Esophagus muscularis mucosa (tissue), 4 donors: ENCODE measurements around the gene ADCY1. TPM values are rescaled to one million over a fixed set of nuclear protein-coding genes. Genes with fewer than 3 reads are reported as not detected.

Experiments used
- DNase-seq: peaks from one replicate; pipeline ENCODE4 v3.0.0-alpha.2; 2017; ENCODE audit errors: extremely low spot score
- H3K27ac ChIP-seq, 4 donors: fragments of 200-600 bp; sonication (generic); replicated peaks in 1 of 4; 1 replicate in 3 of 4; 2 replicates in 1 of 4; pipeline ENCODE4 v1.5.1; 2016 to 2019; ENCODE audit warnings: mild to moderate bottlenecking in 1 of 4
- H3K27me3 ChIP-seq, 4 donors: fragments of 200-600 bp; sonication (generic); one replicate each; pipeline versions ENCODE4 v1.5.1 to v1.6.0; 2016 to 2019
- H3K36me3 ChIP-seq, 4 donors: fragments of 200-600 bp; sonication (generic); one replicate each; pipeline ENCODE4 v1.5.1; 2016 to 2019
- H3K4me1 ChIP-seq, 4 donors: fragments of 200-600 bp; sonication (generic); one replicate each; pipeline ENCODE4 v1.5.1; 2016 to 2019
- H3K4me3 ChIP-seq, 4 donors: fragments of 200-600 bp; sonication (generic); 1 replicate in 2 of 4; 2 replicates in 2 of 4; pipeline ENCODE4 v1.5.1; 2016 to 2019; ENCODE audit warnings: mild to moderate bottlenecking in 4 of 4, moderate library complexity in 1 of 4
- H3K9me3 ChIP-seq, 4 donors: fragments of 200-600 bp; sonication (generic); 1 replicate in 3 of 4; 2 replicates in 1 of 4; pipeline ENCODE4 v1.5.1; 2016 to 2019
- EP300 ChIP-seq: sonication (generic); formaldehyde crosslinking; IDR thresholded peaks from one replicate; pipeline ENCODE4 v1.6.1; 2017; ENCODE audit warnings: antibody characterized with exemption
- POLR2A ChIP-seq: fragments of 450-650 bp; IDR thresholded peaks from one replicate; pipeline ENCODE4 v1.6.1; 2017; ENCODE audit warnings: antibody characterized with exemption, moderate library complexity, mild to moderate bottlenecking, low read depth
- POLR2AphosphoS5 ChIP-seq, 2 donors: sonication (generic); formaldehyde crosslinking; IDR thresholded peaks; one replicate each; pipeline ENCODE4 v1.6.1; 2017; ENCODE audit warnings: antibody characterized with exemption in 2 of 2
- WGBS: methylation state at CpG from one replicate; pipeline ENCODE4 v1.1.5; 2018; 5-methylcytosine and 5-hydroxymethylcytosine counted together
- intact Hi-C: fragments of 100-400 bp; cut with DNase I; formaldehyde crosslinking; loops from one replicate; pipeline ENCODE4 v1.15.1; 2023
- total RNA-seq, 4 donors: library from RNA; depleted of rRNA; stranded (reverse); fragments of >200 nt; gene quantifications; one replicate each; pipeline versions ENCODE4 v1.1.0 to v1.2.1, GENCODE V29; 2016
- TF ChIP-seq, protein P1 (sequence below), 3 experiments: fragments of 200-600 bp in 2 of 3; fragments of 450-650 bp in 1 of 3; sonication (generic) in 2 of 3; IDR thresholded peaks; one replicate each; pipeline ENCODE4 v1.5.1; 2017 to 2019; ENCODE audit warnings: antibody characterized with exemption in 3 of 3, mild to moderate bottlenecking in 2 of 3, moderate library complexity in 1 of 3

The ADCY1 gene
- total RNA-seq, 4 donors from 2014 or later, result 0.42 to 2.1 (median 1.2) TPM

DNA sequence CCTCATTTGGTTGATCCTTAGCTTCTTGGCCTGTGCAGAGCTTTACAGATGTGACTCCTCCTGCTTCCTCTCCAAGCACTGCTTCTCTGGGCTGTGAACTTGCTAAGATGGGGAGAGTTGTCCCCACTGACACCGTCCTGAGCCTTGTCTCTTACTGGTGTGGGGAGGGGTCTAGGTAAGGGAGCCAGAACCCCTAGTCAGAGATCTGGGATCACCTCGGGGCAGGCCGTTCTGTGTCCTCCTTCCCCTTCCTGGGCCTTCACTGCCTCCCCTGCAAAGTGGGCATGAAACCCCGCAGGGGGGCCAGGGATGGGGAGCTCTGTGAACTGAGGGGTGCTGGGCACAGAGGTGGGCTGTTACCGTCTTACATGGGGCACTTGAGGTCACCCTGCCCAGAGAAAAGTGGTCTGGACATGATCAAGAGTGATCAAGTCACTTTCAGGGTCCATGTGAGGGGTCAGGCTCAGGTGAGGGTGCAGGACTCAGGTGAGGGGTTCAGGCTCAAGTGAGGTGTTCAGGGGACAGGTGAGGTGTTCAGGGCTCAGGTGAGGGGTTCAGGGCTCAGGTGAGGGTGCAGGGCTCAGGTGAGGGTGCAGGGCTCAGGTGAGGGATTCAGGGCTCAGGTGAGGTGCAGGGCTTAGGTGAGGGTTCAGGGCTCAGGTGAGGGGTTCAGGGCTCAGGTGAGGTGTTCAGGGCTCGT lies 86.2 kb downstream of the ADCY1 start:
- intact Hi-C loops, result no loop called here
- TF ChIP-seq POLR2A, result no peak
- TF ChIP-seq EP300, result no peak
- no peak for TF ChIP-seq POLR2AphosphoS5 (IDR thresholded peaks at IDR 0.05)
- TF ChIP-seq, protein P1, sequence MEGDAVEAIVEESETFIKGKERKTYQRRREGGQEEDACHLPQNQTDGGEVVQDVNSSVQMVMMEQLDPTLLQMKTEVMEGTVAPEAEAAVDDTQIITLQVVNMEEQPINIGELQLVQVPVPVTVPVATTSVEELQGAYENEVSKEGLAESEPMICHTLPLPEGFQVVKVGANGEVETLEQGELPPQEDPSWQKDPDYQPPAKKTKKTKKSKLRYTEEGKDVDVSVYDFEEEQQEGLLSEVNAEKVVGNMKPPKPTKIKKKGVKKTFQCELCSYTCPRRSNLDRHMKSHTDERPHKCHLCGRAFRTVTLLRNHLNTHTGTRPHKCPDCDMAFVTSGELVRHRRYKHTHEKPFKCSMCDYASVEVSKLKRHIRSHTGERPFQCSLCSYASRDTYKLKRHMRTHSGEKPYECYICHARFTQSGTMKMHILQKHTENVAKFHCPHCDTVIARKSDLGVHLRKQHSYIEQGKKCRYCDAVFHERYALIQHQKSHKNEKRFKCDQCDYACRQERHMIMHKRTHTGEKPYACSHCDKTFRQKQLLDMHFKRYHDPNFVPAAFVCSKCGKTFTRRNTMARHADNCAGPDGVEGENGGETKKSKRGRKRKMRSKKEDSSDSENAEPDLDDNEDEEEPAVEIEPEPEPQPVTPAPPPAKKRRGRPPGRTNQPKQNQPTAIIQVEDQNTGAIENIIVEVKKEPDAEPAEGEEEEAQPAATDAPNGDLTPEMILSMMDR (IDR thresholded peaks at IDR 0.05), result no peak
- WGBS, result 84% methylated on average over 6 of the region's 6 CpGs

DNA sequence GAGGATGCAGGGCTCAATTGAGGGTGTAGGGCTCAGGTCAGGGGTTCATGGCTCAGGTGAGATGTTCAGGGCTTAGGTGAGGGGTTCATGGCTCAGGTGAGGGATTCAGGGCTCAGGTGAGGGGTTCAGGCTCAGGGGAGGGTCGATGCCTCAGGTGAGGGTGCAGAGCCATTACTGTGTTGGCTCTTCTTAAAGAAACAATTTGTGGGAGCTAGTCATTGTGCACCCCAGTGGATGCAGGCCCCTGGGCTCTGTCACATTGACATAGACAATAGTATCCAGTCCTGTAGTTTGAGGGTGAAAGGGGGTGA lies 86.7 kb downstream of the ADCY1 start:
- no peaks in the 10 kb centered on the region for H3K4me1 ChIP-seq
- peak; percentile 55 for DNase-seq
- no peak for TF ChIP-seq POLR2AphosphoS5 (IDR thresholded peaks at IDR 0.05)
- TF ChIP-seq EP300, result no peak
- TF ChIP-seq, protein P1 (IDR thresholded peaks at IDR 0.05), result no peak
- no peak for TF ChIP-seq POLR2A
- no peaks in the 10 kb centered on the region for H3K36me3 ChIP-seq
- no peak overlapping the region for H3K27ac ChIP-seq
- H3K4me3 ChIP-seq, result no peak overlapping the region
- no peaks in the 10 kb centered on the region for H3K9me3 ChIP-seq
- intact Hi-C loops, result no loop called here
- H3K27me3 ChIP-seq, result no peaks in the 10 kb centered on the region
- 80% methylated on average over 1 of the region's 1 CpG for WGBS

More for the DNA sequence above, 86.2 kb downstream of the ADCY1 start:
- H3K9me3 ChIP-seq, result no peaks in the 10 kb centered on the region
- no peaks in the 10 kb centered on the region for H3K27me3 ChIP-seq
- no peaks in the 10 kb centered on the region for H3K36me3 ChIP-seq
- no peak overlapping the region for H3K4me3 ChIP-seq
- no peak overlapping the region for H3K27ac ChIP-seq
- peak; percentile 89 for DNase-seq
- H3K4me1 ChIP-seq, result no peaks in the 10 kb centered on the region

DNA sequence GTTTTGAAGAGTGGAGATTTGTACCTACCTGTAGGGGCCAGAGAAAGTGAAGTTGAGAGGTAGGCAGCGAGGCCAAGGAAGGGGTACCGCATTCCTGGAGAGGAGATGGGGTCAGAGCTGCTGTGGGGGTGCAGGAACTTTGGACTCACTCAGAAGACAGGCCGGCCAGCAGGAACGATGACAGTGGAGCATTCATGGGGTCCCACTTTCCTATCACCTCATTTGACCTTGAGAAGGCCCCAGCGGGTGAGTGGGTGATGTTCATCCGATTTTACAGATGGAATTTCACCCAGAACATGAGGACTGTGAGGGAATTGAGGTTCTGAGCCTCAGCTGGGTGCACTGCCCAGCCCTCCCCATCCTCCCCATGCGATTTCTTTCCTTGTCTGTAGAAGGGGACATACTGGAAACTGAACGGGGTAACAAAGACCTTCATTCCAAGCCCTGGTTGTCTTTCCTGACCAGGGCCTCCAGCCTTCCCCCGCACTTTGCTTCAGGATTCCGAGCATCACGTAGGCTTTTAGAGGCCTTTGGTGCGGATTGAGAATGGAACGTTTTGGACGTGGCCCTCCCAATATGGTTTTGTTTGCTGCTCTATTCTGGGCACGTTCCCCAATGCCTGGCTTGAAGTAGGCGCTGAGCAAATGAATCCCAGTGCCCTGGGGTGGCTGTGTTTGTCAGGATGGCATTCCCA lies 87.3 kb downstream of the ADCY1 start:
- peak; percentile 75 for DNase-seq
- H3K27me3 ChIP-seq, result no peaks in the 10 kb centered on the region
- H3K4me1 ChIP-seq, result no peaks in the 10 kb centered on the region
- 89% methylated on average over 16 of the region's 16 CpGs for WGBS
- no peaks in the 10 kb centered on the region for H3K9me3 ChIP-seq
- TF ChIP-seq POLR2A (no peak), POLR2AphosphoS5 (IDR thresholded peaks at IDR 0.05) (no peak), EP300 (no peak)
- TF ChIP-seq, protein P1 (IDR thresholded peaks at IDR 0.05), result no peak
- no peak overlapping the region for H3K27ac ChIP-seq
- no peak overlapping the region for H3K4me3 ChIP-seq
- intact Hi-C loops, result no loop called here
- H3K36me3 ChIP-seq, result no peaks in the 10 kb centered on the region

DNA sequence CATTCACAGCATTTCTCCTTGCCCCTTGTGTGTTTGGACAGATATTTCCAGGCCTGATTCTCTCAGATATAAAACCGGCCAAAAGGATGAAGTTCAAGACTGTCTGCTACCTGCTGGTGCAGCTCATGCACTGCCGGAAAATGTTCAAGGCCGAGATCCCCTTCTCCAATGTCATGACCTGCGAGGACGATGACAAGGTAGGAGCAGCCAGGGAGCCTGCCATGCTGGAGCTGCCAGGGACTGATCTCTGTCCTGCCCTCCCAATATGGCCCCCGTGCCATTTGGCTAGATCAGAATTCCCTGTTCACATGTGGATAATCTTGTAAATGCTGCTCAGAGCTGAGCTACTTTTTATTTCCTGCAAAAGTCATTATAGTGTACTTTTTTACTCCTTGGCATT lies 87.8 kb downstream of the ADCY1 start:
- Histone ChIP-seq H3K36me3 (no peaks in the 10 kb centered on the region), H3K4me3 (no peak overlapping the region), H3K9me3 (no peaks in the 10 kb centered on the region), H3K27me3 (no peaks in the 10 kb centered on the region), H3K27ac (no peak overlapping the region), H3K4me1 (no peaks in the 10 kb centered on the region)
- WGBS, result 94% methylated on average over 6 of the region's 6 CpGs
- peak; percentile 26 for DNase-seq
- TF ChIP-seq, protein P1 (IDR thresholded peaks at IDR 0.05), result no peak
- intact Hi-C loops, result no loop called here
